Cardiac fibroblast (primary cell): ENCODE data around the gene TCAIM.
"Not testable (repeated sequence)": the region's sequence is repeated elsewhere in the genome, so short reads cannot be mapped to it uniquely, and the experiment has no call there.

Experiments
- DNase-seq, 2 donors: peaks; one replicate each; pipeline versions ENCODE4 v3.0.0 to v3.0.0-alpha.2; 2010; ENCODE audit warnings: low read depth in 2 of 2
- H3K4me3 ChIP-seq, 2 donors: replicated peaks in 1 of 2; 1 replicate in 1 of 2; 2 replicates in 1 of 2; pipeline ENCODE4 v1.5.1; 2011; ENCODE audit warnings: low read depth in 2 of 2, low read length in 2 of 2, mild to moderate bottlenecking in 2 of 2, moderate library complexity in 1 of 2
- CTCF ChIP-seq: IDR thresholded peaks from one replicate; pipeline ENCODE4 v1.5.1; 2011; ENCODE audit warnings: low read depth, mild to moderate bottlenecking, low read length, inconsistent platforms

TCAIM gene

DNA sequence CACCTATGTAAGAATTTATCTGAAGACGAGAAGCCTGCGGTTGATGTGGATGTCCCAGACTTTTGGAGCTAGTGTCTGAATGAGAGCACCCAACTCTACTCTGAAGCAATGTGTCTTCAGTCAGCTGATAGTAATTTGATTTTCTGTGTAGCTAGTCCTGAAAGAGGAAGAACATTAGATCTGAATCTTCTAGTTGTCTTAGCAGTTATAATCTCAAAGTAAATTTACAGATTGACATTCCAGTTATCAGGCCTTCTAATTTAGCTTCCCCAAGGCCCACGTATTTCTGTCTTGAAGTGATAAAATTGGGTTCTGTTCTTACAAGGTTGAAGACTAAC is 1.5 kb downstream of the TCAIM start:
- TF ChIP-seq CTCF, result no peak
- H3K4me3 ChIP-seq, result peak overlapping the region in 1 of 2 donors; percentile 77

DNA sequence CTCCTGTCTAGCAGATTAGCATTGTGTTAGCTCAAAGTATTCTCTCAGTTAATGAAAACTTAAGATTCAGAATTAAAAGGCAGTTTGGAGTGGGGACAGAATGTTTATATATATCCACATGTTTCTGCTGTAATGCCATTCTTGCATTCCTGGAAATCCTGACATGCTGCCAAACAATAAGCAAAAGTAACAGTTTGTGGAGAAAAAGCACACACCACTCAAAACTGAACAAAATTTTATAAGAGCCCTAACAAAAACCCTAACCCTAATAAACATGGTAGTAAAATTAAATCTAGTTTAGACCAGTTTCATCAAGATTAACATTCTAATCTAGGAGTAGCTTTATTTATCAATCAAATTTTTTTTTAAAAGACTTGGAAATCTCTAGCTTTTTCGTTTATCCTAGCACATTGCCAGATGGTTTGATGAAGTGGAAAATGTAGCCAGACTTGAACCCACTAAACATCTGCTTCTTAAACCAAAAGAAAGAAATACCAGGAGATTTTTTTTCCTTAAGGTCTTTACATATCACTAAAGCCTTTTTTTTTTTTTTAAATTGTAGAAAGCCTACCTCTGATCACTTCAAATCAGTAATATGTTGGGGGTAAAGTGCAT is 3.7 kb downstream of the TCAIM start:
- no peak overlapping the region for H3K4me3 ChIP-seq
- DNase-seq, result peak; percentile 73 to 86
- TF ChIP-seq CTCF, result no peak

More for the DNA sequence above, 1.5 kb downstream of the TCAIM start:
- no peak for DNase-seq

DNA sequence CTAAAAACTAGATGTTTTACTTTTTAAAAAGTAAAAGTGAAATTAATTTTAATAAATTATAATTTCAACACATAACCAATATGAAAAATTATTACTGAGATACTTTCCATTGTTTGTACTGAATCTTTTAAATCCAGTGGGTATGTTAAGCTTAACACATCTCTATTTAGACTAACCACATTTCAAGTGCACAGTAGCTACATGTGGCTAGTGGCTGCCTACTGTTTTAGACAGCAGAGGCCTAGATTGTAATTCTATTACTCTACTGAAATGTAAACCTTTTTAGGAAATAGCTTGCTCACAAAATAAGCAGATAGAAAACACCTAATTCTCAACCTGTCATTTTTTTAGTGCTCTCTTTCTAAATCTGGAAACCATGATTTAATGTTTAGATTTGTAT is 4.9 kb downstream of the TCAIM start:
- no peak overlapping the region for H3K4me3 ChIP-seq
- TF ChIP-seq CTCF, result no peak
- DNase-seq, result no peak

- DNase-seq, result not testable (repeated sequence)
Observed at GRCh38 chr3:44346590-44346989, 8.0 kb downstream of the TCAIM start.

DNA sequence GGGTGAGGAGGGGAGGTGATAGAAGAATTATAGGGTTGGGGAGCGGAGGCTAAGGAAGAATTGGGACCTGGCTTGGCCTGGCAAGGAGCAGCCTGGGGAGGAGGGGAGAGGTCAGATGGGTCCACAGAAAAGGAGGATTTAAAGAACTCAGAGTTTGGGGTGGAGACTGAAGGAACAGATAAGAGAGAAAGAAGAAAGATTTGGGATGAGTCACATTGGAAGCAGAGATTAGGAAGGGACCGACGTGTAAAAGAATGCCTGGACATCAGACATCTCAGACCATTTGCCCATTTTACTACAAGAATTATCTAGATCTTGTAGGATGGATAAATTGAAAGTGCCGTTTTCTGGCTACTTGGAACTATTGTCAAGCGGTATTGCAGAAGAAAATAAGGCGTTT is 10.4 kb downstream of the TCAIM start:
- DNase-seq, result peak in 1 of 2 donors; percentile 6
- TF ChIP-seq CTCF, result no peak

More at GRCh38 chr3:44346590-44346989, 8.0 kb downstream of the TCAIM start:
- H3K4me3 ChIP-seq, result not testable (repeated sequence)

GRCh38 chr3:44353355-44353924 is 14.9 kb downstream of the TCAIM start:
- no peak overlapping the region for H3K4me3 ChIP-seq
- no peak for DNase-seq
- TF ChIP-seq CTCF, result no peak

More for the DNA sequence above, 10.4 kb downstream of the TCAIM start:
- H3K4me3 ChIP-seq, result no peak overlapping the region

- no peak for TF ChIP-seq CTCF
- DNase-seq, result peak; percentile 89
- H3K4me3 ChIP-seq, result no peak overlapping the region
Observed at GRCh38 chr3:44355362-44356033, 16.9 kb downstream of the TCAIM start.
